Stimulated activated CD4-positive, alpha-beta T cell treated with anti-CD3 and anti-CD28 coated beads, Interleukin-1b, Interleukin-23, amount 100 ng/mL, for 4 hours (primary cell): ENCODE measurements around the gene RPS27.
"Not testable (repeated sequence)": the region's sequence is repeated elsewhere in the genome, so short reads cannot be mapped to it uniquely, and the experiment has no call there.

Source experiments
- DNase-seq, 2 donors: peaks; one replicate each; pipeline ENCODE4 v3.0.0-alpha.2; 2020; ENCODE audit warnings: low read depth in 2 of 2

Gene RPS27

DNA sequence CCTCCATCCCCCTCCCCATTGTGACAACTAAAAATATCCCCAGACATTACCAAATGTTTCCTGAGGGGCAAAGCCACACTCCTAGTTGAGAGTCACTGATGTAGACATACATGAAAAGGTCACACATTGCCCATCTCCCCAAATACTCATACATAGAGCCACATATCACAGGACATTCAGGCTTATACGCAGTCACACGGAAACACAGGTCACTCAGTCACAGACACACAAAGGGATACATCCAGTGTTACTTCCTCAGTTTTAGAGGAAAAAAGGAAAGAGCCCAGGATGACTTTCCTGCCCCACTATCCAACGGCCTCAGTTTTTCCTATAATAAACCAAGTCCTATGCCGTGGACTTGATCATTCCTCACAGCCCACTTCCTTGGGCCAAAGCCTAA lies 29.1 kb upstream of the RPS27 start:
- no peak for DNase-seq

DNA sequence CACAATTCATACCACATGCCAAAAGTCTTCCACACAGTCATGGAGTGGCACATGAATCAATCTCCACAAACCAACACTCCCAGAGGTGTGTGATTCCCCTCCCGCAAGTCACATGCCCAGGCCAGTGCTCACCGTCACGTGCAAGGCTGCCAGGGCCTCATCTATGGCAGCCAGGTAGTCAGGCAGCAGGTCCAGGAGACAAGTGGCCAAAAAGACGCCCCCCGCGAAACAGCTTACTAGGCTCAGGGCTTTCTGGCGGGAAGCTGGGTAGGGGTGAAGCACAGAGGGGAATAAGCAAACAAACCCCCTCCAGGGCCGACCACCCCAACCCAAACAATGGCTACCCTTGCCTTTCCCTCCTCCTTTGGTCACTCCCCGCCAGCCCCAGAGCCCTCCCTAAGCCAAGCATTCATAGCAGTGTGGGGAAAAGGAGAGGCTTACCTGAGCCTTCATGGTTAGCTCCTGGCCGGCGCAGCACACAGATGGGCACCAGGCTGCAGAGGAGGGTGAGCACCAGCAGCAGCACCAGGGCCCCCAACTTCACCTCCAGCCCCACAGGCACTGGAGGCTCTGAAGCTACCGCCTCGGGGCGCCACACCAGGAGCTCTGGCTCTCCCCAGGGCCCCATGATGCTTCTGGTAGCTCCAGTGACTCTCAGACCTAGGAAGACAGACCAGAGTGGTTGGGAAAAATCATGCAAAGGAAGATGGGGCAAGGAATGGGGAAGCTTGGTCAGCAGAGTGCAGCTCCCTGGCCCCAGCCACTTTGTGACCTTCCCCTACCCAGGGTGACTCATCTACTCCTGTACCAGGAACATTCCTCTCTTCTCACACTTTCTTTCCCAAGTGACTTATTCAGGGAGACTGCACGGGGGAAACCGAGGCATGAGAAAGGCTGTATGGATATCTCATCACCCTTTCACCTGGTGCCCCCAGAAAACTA lies 28.2 kb upstream of the RPS27 start:
- DNase-seq, result no peak

GRCh38 chr1:153963030-153963849 lies 27.3 kb upstream of the RPS27 start, which contains the start of gene SLC39A1:
SLC39A1 (minus strand) TSS chr1:153963537; CDS start chr1:153962715, 822 bp downstream.
- DNase-seq, result peak; percentile 88 to 92

DNA sequence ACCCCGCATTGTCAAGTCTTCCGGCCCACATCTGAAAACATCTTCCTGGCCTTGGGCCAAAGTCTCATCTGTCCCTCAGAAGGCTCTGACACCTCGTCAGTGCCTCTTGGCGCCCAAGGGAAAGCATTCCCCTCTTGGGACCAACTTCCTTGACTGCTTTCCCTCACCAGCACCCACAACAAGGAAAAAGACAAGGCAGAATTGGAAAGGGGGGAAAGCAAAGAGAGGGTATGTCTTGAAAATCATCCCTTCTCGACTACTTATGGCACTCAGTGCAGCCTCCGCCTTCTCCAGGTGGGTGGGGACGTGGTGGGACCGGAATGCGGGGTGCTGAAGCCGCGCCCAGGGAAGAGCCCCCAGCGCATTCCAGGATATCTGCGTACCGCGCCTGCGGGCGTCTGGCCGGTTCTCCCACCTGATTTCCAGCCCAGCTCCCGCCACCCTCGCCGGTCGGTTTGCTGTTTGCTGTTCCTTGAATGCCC lies 26.7 kb upstream of the RPS27 start:
- DNase-seq, result no peak

DNA sequence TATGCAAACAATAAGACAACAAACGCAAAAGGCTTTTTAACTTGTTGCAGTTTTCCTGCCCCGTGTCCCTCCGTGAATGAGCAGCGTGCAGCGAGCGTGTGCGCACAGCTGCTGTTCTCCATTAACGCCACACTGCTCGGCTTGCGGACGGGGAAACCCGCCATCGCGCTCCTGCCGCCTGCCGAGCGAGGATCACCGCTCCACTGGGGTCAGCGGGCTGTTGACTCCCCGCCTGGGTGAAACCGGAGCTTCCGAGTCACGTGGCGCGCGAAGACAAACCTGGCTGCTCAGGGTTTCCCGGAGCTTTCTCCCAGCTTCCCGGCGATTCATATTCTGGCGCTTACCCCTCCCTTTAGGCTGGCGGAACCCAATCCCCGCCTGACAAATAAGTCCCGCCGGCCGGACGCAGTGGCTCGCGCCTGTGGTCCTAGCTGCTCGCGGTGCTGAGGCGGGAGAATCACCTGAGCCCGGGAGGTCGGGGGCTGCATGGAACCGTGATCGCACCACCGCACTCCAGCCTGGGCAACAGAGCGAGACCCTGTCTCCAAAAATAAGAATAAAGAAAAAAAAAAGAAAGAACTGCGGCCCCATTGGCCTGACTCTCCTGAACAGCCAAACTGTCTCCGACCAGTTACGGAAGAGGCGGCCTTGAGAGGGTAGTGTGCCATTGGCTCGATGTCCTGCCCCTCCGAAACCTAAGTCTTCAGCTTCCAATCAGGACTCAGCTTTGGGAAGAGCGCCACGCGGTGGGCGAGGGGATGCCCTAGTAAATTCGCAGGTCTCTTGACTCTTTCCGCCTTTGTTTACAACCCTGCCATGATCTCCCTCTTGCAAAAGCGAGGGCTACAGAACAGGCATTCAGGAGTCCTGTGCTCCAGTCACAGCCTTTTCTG lies 23.2 kb upstream of the RPS27 start, which contains the start of gene CREB3L4:
Gene CREB3L4 (plus strand): TSS at position 796 of the 893 bp plus-strand sequence. CDS start 624 bp downstream, outside the sequence.
- DNase-seq, result peak; percentile 60

- DNase-seq, result no peak
These were observed 22.6 kb upstream of the RPS27 start for GRCh38 chr1:153968000-153968363.

DNA sequence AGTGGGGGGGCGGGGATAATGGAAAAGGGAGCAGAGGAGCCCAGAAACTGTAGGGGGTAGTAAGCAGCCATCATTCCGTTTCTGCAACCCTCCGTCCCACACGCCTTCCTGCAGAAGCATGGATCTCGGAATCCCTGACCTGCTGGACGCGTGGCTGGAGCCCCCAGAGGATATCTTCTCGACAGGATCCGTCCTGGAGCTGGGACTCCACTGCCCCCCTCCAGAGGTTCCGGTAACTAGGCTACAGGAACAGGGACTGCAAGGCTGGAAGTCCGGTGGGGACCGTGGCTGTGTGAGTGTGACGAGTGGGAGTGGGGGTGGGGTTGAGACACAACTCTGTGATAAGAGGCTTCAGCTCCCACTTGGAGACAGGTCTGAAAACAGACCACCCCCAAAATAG lies 22.2 kb upstream of the RPS27 start:
- no peak for DNase-seq

DNA sequence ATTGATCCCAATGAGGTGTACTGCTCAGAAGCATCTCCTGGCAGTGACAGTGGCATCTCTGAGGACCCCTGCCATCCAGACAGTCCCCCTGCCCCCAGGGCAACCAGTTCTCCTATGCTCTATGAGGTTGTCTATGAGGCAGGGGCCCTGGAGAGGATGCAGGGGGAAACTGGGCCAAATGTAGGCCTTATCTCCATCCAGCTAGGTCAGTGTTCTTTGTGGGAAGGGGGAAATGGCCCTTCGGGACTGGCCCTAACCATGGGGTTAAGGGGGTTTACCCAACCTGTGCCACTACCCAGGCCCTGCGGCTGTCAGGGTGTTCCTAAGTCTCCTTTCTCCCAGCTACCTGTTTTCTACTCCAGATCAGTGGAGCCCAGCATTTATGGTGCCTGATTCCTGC lies 21.6 kb upstream of the RPS27 start:
- DNase-seq, result no peak

GRCh38 chr1:153970346-153970745 lies 20.2 kb upstream of the RPS27 start:
- DNase-seq, result no peak

DNA sequence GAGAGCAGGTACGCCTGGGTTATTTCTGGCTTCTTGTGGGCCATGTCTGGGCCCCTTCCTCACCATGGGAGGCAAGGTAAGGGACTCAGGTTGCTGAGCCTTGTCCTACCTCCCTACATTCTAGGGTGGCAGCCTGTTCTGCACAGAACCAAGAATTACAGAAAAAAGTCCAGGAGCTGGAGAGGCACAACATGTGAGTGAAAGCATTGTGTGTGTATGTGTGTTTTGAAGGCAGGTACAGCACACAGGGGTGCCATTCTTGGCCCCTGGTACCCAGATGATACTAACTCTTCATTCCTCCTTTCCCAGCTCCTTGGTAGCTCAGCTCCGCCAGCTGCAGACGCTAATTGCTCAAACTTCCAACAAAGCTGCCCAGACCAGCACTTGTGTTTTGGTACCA lies 17.5 kb upstream of the RPS27 start:
- DNase-seq, result no peak

DNA sequence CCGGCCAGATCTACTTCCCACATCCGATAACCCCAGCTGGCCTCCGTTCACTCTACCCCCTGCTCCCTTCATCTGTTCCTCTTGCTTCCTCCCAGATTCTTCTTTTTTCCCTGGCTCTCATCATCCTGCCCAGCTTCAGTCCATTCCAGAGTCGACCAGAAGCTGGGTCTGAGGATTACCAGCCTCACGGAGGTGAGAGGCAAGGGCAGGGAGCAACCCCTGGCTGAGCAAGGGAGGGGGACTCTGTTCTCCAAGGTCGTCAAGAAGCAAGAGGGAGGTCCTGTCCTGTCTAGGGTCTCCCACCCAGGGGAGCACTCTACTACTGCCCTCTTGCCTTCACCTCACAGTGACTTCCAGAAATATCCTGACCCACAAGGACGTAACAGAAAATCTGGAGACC lies 17.0 kb upstream of the RPS27 start:
- no peak for DNase-seq

DNA sequence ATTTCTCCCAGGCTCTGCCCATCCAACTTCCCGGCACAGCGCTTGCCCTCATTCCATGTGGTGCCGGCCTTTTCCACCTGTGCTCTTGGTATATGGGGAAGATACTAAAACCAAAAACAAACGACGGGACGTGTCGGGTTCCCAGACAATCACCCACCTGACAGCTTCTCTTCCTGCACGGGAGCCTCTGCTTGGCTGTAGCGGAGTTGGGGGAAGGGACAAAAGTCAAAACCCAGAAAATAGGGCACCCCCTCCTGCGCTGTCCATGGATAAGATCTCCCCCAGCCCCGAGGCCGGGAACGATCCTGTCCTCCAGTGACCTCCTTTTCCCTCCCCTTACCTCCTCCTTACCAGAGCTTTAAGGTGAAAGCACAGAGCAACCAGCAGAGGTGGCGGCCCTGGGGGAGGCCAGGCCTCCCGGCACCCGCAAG lies 13.7 kb upstream of the RPS27 start:
- no peak for DNase-seq

DNA sequence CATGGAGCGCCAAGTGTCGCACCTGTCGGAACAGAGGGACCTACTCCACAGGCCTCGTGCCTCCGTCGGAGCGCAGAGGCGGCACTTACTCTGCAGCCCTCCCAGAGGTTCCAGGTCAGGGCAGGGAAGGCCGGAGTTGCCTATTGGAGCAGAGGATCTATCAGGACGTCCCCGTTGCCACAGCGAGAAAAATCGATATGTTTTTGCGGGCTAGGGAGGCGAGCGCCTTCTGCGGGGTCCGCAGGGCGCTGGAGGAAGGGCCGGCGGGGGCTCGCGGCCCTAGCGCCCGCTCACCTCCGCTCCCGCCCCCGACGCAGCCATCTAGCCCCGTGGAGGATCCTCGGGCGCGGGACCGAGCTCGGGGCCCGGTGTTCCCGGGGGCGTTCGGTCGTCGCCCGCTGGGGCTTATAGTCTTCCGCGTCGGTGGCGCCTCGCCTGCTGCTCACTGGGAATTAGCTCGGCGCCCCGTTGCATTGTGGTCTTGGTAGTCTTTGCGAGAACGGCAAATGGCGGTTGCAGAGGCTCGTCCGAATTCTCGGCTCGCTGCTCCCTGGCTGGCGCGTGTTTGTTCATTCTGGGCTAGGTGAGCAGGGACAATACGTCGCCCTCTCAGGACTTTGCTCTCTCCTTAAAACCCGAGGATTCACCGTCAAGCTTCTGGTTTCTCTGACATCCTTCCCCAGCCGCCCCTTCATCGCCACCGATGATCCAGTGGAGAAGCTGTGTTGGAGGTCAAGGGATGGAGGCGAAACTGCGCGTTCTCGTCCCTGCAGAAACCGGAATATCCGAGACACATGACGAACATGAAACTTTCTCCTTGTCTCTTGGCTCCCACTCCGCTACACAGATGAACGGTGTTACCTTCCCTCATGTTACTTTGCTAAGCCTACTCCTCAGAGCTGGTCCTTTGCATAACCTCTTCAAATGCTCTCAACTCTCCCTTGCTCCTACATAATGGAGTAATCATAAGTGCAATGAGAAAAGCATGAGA lies 13.0 kb upstream of the RPS27 start, which contains the start of gene JTB:
Gene JTB (minus strand): TSS at position 425 of the 991 bp plus-strand sequence. CDS start 422 bp downstream, at position 3.
- peak; percentile 79 to 83 for DNase-seq

DNA sequence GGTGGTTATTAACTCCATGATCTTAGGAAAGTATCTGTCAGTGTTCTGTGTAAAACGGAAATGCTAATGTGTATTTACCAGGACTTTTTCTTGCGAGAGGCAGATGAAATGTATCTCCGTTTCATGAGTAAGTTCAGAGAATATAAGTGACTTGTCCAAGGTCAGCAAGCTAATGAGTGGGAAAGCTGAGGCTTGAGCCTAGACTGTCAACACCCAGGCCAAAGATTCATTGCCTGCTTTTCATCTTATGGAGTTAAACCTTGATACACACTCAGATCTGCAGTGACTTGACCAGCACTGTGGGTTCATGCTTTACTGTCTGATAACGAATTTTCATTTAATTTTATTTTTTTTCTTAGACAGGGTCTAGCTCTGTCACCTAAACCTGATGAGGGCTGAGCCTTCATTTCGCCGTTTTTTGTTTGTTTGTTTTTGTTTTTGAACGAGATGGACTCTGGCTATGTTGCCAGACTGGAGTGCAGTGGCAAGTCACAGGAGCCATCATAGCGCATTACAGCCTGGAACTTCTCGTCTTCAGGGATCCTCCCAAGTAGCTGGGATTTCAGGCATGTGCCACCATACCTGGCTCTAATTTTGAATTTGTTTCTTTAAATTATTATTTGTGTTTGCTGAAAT lies 12.2 kb upstream of the RPS27 start:
- no peak for DNase-seq

DNA sequence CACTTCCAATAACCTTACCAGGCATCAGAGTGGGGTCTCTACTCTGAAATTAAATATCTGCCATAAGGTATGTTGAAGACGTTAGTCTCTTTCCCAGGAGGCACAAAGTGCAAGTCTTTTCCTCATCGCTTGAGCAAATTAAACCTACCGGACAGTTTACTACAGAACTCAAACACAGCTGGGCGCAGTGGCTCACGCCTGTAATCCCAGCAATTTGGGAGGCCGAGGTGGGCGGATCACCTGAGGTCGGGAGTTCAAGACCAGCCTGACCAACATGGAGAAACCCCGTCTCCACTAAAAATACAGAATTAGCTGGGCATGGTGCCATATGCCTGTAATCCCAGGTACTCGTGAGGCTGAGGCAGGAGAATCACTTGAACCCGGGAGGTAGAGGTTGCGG lies 11.5 kb upstream of the RPS27 start:
- DNase-seq, result not testable (repeated sequence)

GRCh38 chr1:153981735-153982134 lies 8.8 kb upstream of the RPS27 start:
- not testable (repeated sequence) for DNase-seq

GRCh38 chr1:153984123-153984894 lies 6.3 kb upstream of the RPS27 start:
- DNase-seq, result no peak

- peak in 1 of 2 donors; percentile 42 for DNase-seq
These were observed 5.1 kb upstream of the RPS27 start for GRCh38 chr1:153985341-153985912.
